ENCODE results near the gene APBA2.

The APBA2 gene

GRCh38 chr15:28933710-28934445 is 48.1 kb downstream of the APBA2 start:
- no peak for DNase-seq (ENCODE audit: low read depth in 3 of 3, low spot score in 1 of 3)

DNA sequence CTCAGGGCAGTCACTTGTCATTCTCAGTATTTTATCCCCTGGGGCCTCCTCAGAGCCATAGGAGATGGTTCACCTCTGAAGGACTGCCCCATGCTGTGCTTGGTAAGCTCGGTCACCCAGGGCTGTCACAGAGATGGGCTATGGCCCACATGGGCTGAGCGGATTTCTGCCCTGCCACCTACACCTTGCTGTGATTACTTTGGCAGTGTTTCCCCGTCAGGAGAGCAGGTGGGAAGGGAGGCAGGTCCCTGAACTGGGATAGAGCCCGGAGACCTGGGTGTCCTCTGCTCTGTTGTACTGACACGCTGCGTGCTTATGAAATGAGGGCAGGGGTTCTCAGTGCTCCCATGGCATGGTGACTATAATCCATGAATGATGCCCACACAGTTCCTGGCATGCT is 48.9 kb downstream of the APBA2 start:
- no peak for DNase-seq (ENCODE audit: low read depth in 3 of 3, low spot score in 1 of 3)

GRCh38 chr15:28935316-28935715 is 49.5 kb downstream of the APBA2 start:
- DNase-seq (ENCODE audit: low read depth in 3 of 3, low spot score in 1 of 3) = peak in 1 of 3 donors; percentile 15

- no peak for DNase-seq (ENCODE audit: low read depth in 3 of 3, low spot score in 1 of 3)
These were observed 50.3 kb downstream of the APBA2 start for GRCh38 chr15:28936081-28936480.

GRCh38 chr15:28936481-28936881 is 50.7 kb downstream of the APBA2 start:
- no peak for DNase-seq (ENCODE audit: low read depth in 3 of 3, low spot score in 1 of 3)

GRCh38 chr15:28937271-28937670 is 51.5 kb downstream of the APBA2 start:
- DNase-seq (ENCODE audit: low read depth in 3 of 3, low spot score in 1 of 3) = no peak

- peak in 1 of 3 donors; percentile 19 for DNase-seq (ENCODE audit: low read depth in 3 of 3, low spot score in 1 of 3)
These were observed 56.3 kb downstream of the APBA2 start for GRCh38 chr15:28942046-28942445.

GRCh38 chr15:28942571-28942970 is 56.8 kb downstream of the APBA2 start:
- no peak for DNase-seq (ENCODE audit: low read depth in 3 of 3, low spot score in 1 of 3)

GRCh38 chr15:28943146-28943545 is 57.4 kb downstream of the APBA2 start:
- no peak for DNase-seq (ENCODE audit: low read depth in 3 of 3, low spot score in 1 of 3)

DNA sequence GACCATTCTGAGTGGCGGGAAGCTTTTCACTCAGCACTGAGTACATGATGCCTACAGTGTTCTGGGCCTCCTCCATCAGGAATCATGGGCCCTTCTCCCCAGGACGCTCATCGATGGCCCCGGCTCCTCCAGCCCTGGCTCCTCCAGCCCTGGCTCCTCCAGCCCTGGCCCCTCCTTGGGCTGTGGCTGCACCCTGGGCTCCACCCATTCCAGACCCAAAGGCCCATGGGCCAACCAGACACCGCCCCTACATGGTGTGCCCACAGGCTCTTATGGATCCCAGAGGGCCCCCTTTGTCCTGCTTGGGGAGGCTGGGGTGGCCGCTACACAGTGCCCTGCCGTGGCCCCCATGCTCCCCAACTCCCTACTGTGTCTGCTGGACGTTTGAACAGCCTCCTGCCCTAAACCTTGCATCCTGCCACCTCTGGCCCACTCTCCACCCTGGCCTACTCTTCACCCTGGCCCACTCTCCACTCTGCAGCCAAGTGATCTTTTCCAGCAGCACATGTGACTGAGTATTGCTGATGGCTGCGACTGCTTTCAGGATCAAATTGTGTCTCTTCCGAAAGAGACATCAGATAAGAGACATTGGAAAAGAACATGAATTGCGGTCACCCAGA is 57.9 kb downstream of the APBA2 start:
- no peak for DNase-seq (ENCODE audit: low read depth in 3 of 3, low spot score in 1 of 3)

DNA sequence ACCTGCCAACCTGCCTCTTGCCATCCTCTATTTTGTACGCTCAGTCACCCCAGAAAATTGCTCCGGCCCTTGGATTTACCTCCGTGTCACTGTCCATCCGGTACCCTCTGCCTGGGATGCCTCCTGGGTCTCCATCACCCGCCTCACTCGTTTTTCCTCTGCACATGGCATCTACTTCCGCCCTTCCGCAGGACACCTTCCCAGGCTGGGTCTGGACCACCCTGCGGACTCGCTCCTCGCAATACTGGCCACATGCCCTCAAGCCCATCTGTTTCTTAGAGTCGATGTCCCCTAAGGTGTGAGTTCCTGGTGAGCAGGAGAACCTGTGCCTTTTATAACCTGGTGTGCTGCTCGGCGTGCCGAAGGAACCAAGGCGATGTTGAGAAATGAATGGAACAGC is 58.5 kb downstream of the APBA2 start:
- no peak for DNase-seq (ENCODE audit: low read depth in 3 of 3, low spot score in 1 of 3)

DNA sequence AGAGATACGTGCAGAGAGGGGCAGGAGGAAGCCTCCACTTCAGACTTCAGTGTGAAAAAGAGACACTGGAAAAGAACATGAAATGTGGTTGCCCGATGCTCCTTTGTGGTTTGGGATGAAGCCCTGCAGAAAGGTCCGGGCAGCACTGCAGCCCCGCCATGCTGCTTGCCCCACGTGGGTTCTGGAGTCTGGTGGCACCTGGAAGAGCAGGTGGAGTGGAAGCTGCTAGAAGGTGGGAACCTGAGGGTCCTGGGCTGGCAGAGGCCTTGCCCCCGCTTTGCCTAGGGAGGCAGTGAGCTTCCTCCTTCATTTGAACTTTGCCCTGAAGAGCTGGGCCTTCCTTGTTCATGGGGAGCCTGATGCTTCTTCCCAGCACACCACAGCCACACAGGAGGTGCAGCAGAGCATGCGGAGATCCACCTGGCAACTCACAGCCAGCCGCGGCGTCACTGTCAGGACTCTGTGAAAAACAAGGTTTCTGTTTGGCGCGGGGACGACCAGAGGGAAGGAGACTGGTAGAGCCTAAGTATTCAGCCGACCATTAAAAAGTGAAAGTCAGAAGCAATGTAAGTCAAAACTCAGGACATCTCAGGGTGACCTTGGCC is 59.0 kb downstream of the APBA2 start:
- DNase-seq (ENCODE audit: low read depth in 3 of 3, low spot score in 1 of 3) = no peak

DNA sequence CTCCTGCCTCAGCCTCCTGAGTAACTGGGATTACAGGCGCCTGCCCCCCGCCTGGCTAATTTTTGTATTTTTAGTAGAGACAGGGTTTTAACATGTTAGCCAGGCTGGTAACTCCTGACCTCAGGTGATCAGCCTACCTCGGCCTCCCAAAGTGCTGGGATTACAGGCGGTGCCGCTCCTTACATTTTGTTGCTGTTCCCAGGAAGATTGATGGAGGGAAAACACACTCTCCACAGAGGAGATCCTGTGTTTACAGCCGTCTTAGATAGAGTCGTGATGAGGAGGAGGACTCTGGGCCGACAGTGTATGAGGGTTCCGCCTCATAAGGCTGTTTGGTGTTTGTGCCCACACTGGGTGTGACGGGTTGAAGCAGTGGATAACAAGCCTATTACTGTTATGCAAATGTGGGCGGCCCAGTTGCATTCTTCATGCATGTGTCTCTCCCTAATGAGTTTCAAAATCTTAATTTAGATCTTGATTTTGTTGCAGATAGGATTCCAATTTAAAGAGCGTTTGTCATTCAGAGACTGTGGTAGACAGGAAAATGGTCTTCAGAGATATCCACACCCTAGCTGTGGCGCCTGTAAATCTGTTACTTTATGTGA is 60.0 kb downstream of the APBA2 start:
- DNase-seq (ENCODE audit: low read depth in 3 of 3, low spot score in 1 of 3) = no peak

DNA sequence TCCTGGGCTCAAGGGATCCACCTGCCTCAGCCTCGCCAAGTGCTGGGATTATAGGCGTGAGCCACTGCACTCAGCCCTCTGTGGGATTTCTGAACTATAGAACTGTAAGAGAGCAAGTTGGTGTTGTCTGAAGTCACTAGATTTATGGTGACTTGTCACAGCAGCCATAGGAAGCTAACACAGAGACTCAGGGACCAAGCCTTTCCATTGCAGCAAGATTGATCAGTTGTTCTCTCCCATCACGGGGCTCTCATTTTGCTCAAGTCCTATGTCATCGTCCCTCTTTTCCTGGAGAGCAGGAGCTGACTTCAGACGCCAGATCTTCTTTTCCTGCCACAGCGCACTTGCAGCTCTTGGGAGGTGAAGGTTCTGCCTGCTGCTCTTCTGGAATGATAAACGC is 61.0 kb downstream of the APBA2 start:
- no peak for DNase-seq (ENCODE audit: low read depth in 3 of 3, low spot score in 1 of 3)

- DNase-seq (ENCODE audit: low read depth in 3 of 3, low spot score in 1 of 3) = no peak
These were observed 61.5 kb downstream of the APBA2 start for GRCh38 chr15:28947221-28947674.

DNA sequence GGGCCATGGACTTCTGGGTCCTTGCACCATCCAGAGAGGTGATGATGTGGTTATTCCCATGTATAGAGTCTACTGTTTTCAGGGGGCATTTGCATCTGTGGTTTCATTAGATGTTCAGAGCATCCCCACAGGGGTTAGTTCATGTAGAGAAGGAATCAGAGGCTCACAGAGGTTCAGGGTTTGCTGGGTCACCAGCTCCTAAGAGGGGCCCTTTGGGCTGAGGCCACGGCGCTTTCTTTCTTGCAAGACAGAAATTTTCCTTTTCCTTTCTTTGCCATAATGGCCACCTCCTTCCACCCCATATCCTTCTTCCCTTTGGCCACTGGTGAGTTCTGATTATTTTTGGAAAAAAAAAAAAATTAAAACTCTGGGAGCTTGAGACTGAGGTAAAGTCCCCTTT is 62.3 kb downstream of the APBA2 start:
- no peak for DNase-seq (ENCODE audit: low read depth in 3 of 3, low spot score in 1 of 3)

DNA sequence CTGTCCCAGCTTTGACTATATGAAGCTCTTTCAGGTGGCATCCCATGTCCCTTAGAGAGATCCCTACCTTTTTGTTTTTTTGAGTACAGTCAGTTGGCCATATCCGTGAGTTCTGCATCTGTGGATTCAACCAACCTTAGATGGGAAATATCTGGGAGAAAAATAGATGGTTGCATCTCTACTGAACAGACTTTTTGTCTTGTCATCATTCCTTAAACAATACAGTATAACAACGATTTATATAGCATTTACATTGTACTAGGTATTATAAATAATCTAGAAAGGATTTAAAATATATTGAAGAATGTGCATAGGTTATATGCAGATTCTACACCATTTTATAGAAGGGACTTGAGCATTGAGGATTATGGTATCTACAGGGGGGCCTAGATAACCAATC is 65.1 kb downstream of the APBA2 start:
- DNase-seq (ENCODE audit: low read depth in 3 of 3, low spot score in 1 of 3) = no peak

DNA sequence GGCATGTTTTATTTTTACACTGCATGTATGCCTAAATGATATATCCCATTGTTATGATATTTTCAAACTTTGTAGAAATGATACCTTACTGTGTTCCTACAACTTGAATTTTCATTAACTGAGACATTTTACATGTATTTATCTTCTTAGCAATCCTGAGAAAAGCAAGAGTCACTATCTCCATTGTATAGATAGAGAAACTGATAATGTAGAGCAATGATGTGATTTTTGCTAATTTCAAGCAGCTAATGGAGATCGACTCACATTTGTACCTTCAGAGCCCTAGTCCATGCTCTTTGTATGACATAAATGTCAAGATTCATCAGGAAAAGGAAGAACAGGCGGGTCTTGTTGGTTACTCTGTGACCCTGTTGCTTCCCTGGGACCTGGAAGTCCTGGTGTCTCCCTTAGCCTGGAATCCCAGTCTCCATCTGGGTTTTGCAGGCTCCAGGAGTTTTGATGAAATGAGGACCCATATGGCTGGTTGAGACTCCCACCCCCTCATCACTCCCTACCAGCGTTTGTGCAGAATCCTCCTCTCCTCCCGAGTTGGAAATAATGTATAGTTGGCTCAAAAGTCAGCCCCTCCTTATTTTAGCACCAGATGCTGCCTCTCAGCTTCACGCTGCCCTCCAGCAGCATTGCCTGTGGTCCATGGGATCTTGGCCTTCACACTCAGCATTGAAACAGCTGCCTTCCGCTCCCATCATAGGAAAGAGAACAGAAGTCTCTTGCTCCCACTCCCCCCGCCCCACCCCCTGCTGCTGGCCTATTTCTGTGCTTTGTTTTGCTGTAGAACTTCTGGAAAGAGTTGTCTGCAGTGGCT is 67.1 kb downstream of the APBA2 start:
- no peak for DNase-seq (ENCODE audit: low read depth in 3 of 3, low spot score in 1 of 3)

DNA sequence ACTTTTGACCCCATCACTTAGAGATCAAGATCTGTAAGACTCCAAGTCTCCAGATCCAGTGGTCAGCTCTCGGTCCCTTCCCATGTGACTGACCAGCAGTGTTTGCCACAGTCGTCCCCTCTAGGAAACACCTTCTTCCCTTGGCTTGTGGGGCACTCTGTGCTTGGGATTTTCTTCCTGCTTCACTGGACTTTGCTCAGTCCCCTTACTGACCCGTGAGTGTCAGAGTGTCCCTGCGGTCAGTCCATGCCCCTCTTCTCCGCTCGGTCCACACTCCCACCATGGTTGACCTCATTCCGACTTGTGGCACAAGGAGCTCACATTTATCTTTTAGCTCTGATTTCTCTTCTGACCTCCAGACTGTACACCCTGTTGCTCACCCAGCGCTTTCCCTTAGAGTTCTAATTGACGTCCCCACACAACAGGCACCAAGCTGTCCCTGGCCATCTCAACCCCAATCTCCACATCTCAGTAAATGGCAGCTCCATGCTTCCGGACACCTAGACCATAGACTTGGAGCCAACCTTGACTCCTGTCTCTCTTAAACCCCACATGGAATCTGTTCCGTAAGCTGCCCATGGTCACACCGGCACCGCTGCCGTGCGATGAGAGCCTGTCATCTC is 67.9 kb downstream of the APBA2 start:
- DNase-seq (ENCODE audit: low read depth in 3 of 3, low spot score in 1 of 3) = no peak

DNA sequence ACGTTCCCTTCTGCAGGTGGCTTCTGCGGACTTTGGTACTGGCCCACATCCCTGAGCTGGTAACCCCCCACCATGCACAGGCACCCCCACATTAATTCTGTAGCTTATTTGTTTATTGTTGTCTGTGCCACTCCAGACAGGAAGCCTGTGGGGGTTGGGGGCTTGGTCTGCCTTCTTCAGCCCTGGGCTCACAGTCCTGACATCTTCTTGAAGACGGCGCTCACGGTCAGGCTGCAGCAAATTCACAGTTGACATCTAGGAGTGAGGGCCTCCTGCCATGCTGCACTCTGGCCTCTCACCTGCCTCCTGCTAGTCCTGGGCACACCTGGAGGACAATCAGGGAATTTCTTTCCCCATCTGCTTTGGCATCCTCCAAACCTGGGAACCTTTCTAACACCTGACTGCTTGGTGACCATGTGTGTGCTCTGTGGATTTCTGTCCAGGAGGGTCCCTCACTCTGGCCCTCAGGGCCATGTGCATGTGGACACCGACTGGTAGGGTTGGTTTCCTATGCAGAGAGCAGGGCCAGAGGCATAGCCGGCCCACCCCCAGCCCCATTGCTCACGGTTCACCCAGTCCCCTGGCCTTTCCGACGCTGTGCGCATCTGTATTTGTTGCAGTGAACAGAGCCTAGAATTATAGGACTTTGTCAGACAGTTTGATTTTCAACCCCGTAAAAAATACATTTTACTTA is 68.8 kb downstream of the APBA2 start:
- no peak for DNase-seq (ENCODE audit: low read depth in 3 of 3, low spot score in 1 of 3)

Measured in stimulated activated CD4-positive, alpha-beta T cell treated with anti-CD3 and anti-CD28 coated beads, TNF-alpha, amount 100 ng/mL, for 1 hour (primary cell).